Left ventricle myocardium inferior (tissue), 1 donor: ENCODE results near the gene HNRNPLL. TPM values are rescaled to one million over a fixed set of nuclear protein-coding genes. Genes with fewer than 3 reads are reported as not detected.
"Not testable (repeated sequence)": the region's sequence is repeated elsewhere in the genome, so short reads cannot be mapped to it uniquely, and the experiment has no call there.

Experiments
- DNase-seq: peaks from one replicate; pipeline ENCODE4 v3.0.0-alpha.2; 2020
- H3K27ac ChIP-seq: fragments of 200-600 bp; replicated peaks from 2 replicates; pipeline ENCODE4 v1.8.0; 2021
- H3K27me3 ChIP-seq: fragments of 200-600 bp; 2 replicates; pipeline ENCODE4 v1.8.0; 2021; ENCODE audit warnings: low read depth
- H3K36me3 ChIP-seq: fragments of 200-600 bp; 2 replicates; pipeline ENCODE4 v1.8.0; 2021
- H3K4me1 ChIP-seq: fragments of 200-600 bp; 2 replicates; pipeline ENCODE4 v1.8.0; 2021
- H3K4me3 ChIP-seq: fragments of 200-600 bp; 2 replicates; pipeline ENCODE4 v1.8.0; 2021; ENCODE audit warnings: mild to moderate bottlenecking, moderate library complexity
- H3K9me3 ChIP-seq: fragments of 200-600 bp; replicated peaks from 2 replicates; pipeline ENCODE4 v1.8.0; 2021
- intact Hi-C: fragments of 100-400 bp; cut with micrococcal nuclease; formaldehyde crosslinking; loops from one replicate; pipeline ENCODE4 v1.11.0; 2022
- total RNA-seq: library from RNA; stranded (reverse); fragmentation: NEBNext Ultra II Directional; extraction: Animal tissue kit (Norgen Biotek cat#: 25700); gene quantifications from one replicate; pipeline ENCODE4 v1.2.1, GENCODE V29; 2021
- TF ChIP-seq, protein P1 (sequence below): fragments of 200-600 bp; IDR thresholded peaks from 2 replicates; pipeline ENCODE4 v1.8.0; 2021; ENCODE audit warnings: antibody characterized with exemption, mild to moderate bottlenecking, borderline replicate concordance
- donor health status: DM: no; HTN: yes; CAD: no; lungs with severe emphysema.

The HNRNPLL gene
- total RNA-seq, 1 donor from 2014 or later: 26.3 TPM

DNA sequence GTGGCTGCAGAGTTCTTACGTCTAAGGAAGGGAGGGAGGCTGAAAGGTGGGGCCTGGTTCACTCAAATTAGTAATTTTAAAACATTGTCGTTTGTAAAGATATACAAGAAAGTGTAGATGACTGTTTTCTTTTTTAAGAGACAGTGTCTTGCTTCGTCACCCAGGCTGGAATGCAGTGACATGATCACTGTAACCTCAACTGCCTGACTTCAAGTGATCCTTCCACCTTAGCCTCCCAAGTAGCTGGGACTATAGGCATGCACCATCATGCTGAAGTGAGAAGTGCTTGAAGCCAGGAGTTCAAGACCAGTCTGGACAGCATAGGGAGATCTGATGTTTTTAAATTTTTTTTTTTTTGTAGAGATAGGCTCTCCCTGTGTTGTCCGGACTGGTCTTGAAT lies 52.9 kb downstream of the HNRNPLL start:
- Histone ChIP-seq H3K4me3 (no peak overlapping the region), H3K4me1 (no peaks in the 10 kb centered on the region), H3K27ac (no peak overlapping the region), H3K36me3 (no peaks in the 10 kb centered on the region), H3K9me3 (no peaks in the 10 kb centered on the region), H3K27me3 (no peaks in the 10 kb centered on the region)
- intact Hi-C loops: no loop called here
- DNase-seq: no peak
- TF ChIP-seq, protein P1, sequence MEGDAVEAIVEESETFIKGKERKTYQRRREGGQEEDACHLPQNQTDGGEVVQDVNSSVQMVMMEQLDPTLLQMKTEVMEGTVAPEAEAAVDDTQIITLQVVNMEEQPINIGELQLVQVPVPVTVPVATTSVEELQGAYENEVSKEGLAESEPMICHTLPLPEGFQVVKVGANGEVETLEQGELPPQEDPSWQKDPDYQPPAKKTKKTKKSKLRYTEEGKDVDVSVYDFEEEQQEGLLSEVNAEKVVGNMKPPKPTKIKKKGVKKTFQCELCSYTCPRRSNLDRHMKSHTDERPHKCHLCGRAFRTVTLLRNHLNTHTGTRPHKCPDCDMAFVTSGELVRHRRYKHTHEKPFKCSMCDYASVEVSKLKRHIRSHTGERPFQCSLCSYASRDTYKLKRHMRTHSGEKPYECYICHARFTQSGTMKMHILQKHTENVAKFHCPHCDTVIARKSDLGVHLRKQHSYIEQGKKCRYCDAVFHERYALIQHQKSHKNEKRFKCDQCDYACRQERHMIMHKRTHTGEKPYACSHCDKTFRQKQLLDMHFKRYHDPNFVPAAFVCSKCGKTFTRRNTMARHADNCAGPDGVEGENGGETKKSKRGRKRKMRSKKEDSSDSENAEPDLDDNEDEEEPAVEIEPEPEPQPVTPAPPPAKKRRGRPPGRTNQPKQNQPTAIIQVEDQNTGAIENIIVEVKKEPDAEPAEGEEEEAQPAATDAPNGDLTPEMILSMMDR: no peak

DNA sequence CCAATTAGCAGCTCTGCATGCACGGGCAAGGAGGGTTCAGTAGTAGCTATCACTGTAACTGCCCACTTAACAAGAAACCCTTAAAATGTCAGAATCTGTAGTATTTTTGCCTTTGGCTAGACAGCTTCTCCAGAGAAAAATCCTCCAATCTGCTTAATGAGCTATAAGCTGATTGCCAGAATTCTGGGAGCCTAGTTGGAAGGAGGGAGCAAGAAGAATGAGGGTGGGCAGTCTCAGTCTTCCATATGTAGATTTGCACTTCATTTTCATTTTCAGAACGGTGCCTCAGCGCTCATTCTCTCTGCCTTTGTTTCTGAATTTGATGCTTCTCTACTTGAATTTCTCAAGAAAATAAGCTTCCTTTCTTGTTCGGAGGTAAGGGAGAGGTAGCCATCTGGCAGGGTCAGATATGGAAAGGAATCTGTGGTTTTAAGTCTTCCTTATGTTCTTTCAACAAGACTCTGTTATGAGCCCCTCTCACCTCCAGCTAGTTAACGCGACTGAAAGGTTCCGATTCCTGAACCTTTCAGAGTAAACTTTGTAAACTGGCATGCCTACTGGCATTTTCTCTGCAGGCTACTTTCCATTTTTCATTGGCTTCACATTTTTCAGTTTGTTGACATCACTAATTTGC lies 53.5 kb downstream of the HNRNPLL start:
- DNase-seq: no peak
- no peaks in the 10 kb centered on the region for H3K36me3 ChIP-seq
- intact Hi-C loops: no loop called here
- no peak overlapping the region for H3K4me3 ChIP-seq
- H3K9me3 ChIP-seq: no peaks in the 10 kb centered on the region
- H3K27ac ChIP-seq: no peak overlapping the region
- no peaks in the 10 kb centered on the region for H3K4me1 ChIP-seq
- H3K27me3 ChIP-seq: no peaks in the 10 kb centered on the region
- TF ChIP-seq, protein P1: no peak

DNA sequence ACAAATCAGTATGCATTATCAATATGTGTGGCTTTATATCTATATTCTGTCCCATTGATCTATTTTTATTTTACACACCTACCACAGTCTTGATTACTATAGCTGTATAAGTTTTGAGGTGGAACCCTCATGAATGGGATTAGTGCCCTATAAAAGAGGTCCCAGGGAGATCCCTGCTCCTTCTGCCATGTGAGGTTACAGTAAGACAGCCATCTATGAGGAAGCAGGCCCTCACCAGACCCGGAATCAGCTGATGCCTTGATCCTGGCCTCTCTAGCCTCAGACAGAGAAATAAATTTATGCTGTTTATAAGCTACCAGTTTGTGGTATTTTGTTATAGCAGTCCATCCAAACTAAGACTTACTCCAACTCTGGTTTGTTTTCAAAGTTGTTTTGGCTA lies 54.9 kb downstream of the HNRNPLL start:
- no peaks in the 10 kb centered on the region for H3K27me3 ChIP-seq
- H3K9me3 ChIP-seq: no peaks in the 10 kb centered on the region
- intact Hi-C loops: no loop called here
- H3K36me3 ChIP-seq: no peaks in the 10 kb centered on the region
- no peak overlapping the region for H3K27ac ChIP-seq
- DNase-seq: no peak
- TF ChIP-seq, protein P1: no peak
- H3K4me1 ChIP-seq: peaks cover 4% of the 10 kb centered on the region
- no peak overlapping the region for H3K4me3 ChIP-seq

DNA sequence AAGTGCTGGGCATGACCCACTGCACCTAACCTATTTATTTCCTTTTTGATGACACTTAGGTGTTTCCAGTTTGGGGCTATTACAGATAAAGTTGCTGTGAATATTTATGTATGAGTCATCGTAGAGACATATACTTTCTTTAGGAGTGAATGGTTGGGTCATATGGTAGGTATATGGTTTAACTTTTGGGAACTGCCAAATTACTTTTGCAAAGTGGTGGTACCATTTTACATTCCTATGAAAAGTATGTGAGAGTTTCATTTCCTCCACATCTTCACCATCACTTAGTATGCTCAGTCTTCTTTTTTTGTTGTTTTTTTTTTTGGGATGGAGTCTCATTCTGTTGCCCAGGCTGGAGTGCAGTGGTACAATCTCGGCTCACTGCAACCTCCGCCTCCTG lies 56.1 kb downstream of the HNRNPLL start:
- intact Hi-C loops: no loop called here
- no peak for DNase-seq
- H3K27ac ChIP-seq: no peak overlapping the region

DNA sequence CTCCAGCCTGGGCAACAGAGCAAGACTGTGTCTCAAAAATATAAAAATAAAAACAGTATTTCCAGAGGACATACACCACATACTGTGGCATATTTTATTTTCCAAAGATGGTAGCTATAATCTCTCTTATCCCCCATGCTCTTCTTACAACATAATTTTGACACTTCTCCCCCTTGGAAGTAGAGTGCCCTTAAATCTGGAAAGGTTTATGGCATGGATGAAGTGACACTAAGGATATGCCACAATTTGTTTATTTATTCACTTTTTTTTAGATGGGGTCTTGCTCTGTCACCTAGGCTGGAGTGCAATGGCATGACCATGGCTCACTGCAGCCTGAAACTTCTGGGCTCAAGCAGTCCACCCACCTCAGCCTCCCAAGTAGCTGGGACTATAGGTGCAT lies 56.7 kb downstream of the HNRNPLL start:
- Histone ChIP-seq H3K4me1 (peaks cover 6% of the 10 kb centered on the region), H3K4me3 (no peak overlapping the region), H3K36me3 (no peaks in the 10 kb centered on the region), H3K27ac (no peak overlapping the region), H3K9me3 (no peaks in the 10 kb centered on the region), H3K27me3 (no peaks in the 10 kb centered on the region)
- intact Hi-C loops: no loop called here
- no peak for DNase-seq
- TF ChIP-seq, protein P1: no peak

More for the DNA sequence above, 56.1 kb downstream of the HNRNPLL start:
- TF ChIP-seq, protein P1: no peak
- no peaks in the 10 kb centered on the region for H3K36me3 ChIP-seq
- H3K4me3 ChIP-seq: no peak overlapping the region
- peaks cover 6% of the 10 kb centered on the region for H3K4me1 ChIP-seq
- no peaks in the 10 kb centered on the region for H3K27me3 ChIP-seq
- H3K9me3 ChIP-seq: no peaks in the 10 kb centered on the region

DNA sequence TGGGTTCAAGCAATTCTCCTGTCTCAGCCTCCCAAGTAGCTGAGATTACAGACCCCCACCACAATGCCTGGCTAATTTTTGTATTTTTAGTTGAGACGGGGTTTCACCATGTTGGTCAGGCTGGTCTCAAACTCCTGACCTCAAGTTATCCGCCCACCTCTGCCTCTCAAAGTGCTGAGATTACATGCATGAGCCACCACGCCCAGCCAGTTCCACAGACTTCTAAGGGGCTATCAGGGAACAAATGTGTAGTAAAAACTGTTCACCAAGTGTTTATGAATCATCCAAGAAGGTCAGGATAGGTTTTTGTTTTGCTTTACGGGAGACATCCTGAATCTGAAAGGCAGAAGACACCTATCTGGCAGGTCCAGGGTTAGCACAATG lies 60.5 kb downstream of the HNRNPLL start:
- intact Hi-C loops, H3K4me1 ChIP-seq, DNase-seq, H3K27ac ChIP-seq, H3K9me3 ChIP-seq, H3K36me3 ChIP-seq, H3K27me3 ChIP-seq, H3K4me3 ChIP-seq: not testable (repeated sequence)
